Left ventricle myocardium inferior (tissue), 1 donor: ENCODE measurements around the gene ZNRF1. TPM values are rescaled to one million over a fixed set of nuclear protein-coding genes. Genes with fewer than 3 reads are reported as not detected.
"Not testable (repeated sequence)": the region's sequence is repeated elsewhere in the genome, so short reads cannot be mapped to it uniquely, and the experiment has no call there.

Experiments
- DNase-seq: peaks from one replicate; pipeline ENCODE4 v3.0.0-alpha.2; 2020
- H3K27ac ChIP-seq: fragments of 200-600 bp; replicated peaks from 2 replicates; pipeline ENCODE4 v1.8.0; 2021
- H3K27me3 ChIP-seq: fragments of 200-600 bp; 2 replicates; pipeline ENCODE4 v1.8.0; 2021; ENCODE audit warnings: low read depth
- H3K36me3 ChIP-seq: fragments of 200-600 bp; 2 replicates; pipeline ENCODE4 v1.8.0; 2021
- H3K4me1 ChIP-seq: fragments of 200-600 bp; 2 replicates; pipeline ENCODE4 v1.8.0; 2021
- H3K4me3 ChIP-seq: fragments of 200-600 bp; 2 replicates; pipeline ENCODE4 v1.8.0; 2021; ENCODE audit warnings: mild to moderate bottlenecking, moderate library complexity
- H3K9me3 ChIP-seq: fragments of 200-600 bp; replicated peaks from 2 replicates; pipeline ENCODE4 v1.8.0; 2021
- CTCF ChIP-seq: fragments of 200-600 bp; IDR thresholded peaks from 2 replicates; pipeline ENCODE4 v1.8.0; 2021; ENCODE audit warnings: antibody characterized with exemption, mild to moderate bottlenecking, borderline replicate concordance
- intact Hi-C: fragments of 100-400 bp; cut with micrococcal nuclease; formaldehyde crosslinking; loops from one replicate; pipeline ENCODE4 v1.11.0; 2022
- total RNA-seq: library from RNA; stranded (reverse); fragmentation: NEBNext Ultra II Directional; extraction: Animal tissue kit (Norgen Biotek cat#: 25700); gene quantifications from one replicate; pipeline ENCODE4 v1.2.1, GENCODE V29; 2021
- donor health status: DM: no; HTN: yes; CAD: no; lungs with severe emphysema.

The ZNRF1 gene
- total RNA-seq, 1 donor from 2014 or later = 22.3 TPM

GRCh38 chr16:74984529-74985296, 14.1 kb upstream of the ZNRF1 start, which contains the start of gene WDR59:
WDR59 (minus strand) TSS chr16:74985123; CDS start chr16:74985017, 106 bp downstream.
- no peaks in the 10 kb centered on the region for H3K27me3 ChIP-seq
- H3K4me3 ChIP-seq = peak within 1 kb of the TSS; percentile 97
- peaks cover 26% of the 10 kb centered on the region for H3K4me1 ChIP-seq
- peak within 1 kb of the TSS; percentile 86 for H3K27ac ChIP-seq
- H3K36me3 ChIP-seq = no peaks in the 10 kb centered on the region
- no peaks in the 10 kb centered on the region for H3K9me3 ChIP-seq
- peak; percentile 99 for DNase-seq
- intact Hi-C loops = no loop called here
- TF ChIP-seq CTCF = no peak

DNA sequence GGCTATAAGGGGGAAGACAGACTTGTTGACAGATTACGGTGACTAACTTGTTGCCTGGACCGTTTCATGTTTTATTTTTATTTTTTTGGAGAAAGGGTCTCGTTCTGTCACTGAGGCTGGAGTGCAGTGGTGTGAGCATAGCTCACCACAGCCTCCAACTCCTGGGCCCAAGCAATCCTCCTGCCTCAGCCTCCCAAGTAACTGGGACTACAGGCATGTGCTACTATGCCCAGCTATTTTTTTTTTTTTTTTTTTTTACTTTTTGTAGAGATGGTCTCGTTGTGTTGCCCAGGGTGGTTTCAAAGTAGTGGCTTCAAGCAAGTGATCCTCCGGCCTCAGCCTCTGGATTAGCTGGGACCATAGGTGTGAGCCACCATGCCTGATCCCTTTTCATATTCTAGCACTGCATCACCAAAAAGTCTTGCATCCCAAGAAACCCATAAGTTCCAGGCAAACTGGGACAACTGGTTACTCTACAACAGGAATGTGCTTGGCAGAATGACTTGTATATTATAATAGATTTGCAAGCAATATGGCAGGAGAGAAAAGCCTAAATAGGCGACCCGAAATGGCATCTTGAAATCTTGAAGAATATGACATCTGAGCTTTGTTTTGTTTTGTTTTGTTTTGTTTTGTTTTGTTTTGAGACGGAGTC, 11.7 kb upstream of the ZNRF1 start:
- intact Hi-C loops = no loop called here
- H3K27me3 ChIP-seq = no peaks in the 10 kb centered on the region
- no peaks in the 10 kb centered on the region for H3K9me3 ChIP-seq
- H3K4me1 ChIP-seq = peaks cover 34% of the 10 kb centered on the region
- no peak overlapping the region for H3K27ac ChIP-seq
- H3K36me3 ChIP-seq = no peaks in the 10 kb centered on the region
- no peak for DNase-seq
- no peak overlapping the region for H3K4me3 ChIP-seq
- TF ChIP-seq CTCF = no peak

DNA sequence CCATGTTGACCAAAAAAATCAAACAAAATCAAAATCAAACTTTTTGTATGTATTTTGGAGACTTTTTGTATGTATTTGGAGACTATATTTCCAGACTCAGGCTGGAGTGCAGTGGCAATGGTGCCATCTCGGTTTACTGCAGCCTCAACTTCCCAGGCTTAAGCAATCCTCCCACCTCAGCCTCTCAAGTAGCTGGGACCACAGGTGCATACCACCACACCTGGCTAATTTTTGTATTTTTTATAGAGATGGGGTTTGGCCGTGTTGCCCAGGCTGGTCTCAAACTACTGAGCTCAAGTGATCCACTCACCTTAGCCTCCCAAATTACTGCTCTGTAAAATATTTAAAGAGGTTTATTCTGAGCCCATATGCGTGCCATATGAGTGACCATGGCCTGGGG, 9.0 kb upstream of the ZNRF1 start:
- H3K27ac ChIP-seq, intact Hi-C loops, H3K9me3 ChIP-seq, H3K36me3 ChIP-seq, H3K4me3 ChIP-seq, H3K27me3 ChIP-seq, DNase-seq: not testable (repeated sequence)
- H3K4me1 ChIP-seq = peaks cover 15% of the 10 kb centered on the region

GRCh38 chr16:74990832-74991231, 8.0 kb upstream of the ZNRF1 start:
- H3K36me3 ChIP-seq = no peaks in the 10 kb centered on the region
- no peak overlapping the region for H3K4me3 ChIP-seq
- intact Hi-C loops = no loop called here
- H3K4me1 ChIP-seq = peaks cover 14% of the 10 kb centered on the region
- H3K27ac ChIP-seq = no peak overlapping the region
- H3K9me3 ChIP-seq = no peaks in the 10 kb centered on the region
- no peak for TF ChIP-seq CTCF
- DNase-seq = no peak
- no peaks in the 10 kb centered on the region for H3K27me3 ChIP-seq

DNA sequence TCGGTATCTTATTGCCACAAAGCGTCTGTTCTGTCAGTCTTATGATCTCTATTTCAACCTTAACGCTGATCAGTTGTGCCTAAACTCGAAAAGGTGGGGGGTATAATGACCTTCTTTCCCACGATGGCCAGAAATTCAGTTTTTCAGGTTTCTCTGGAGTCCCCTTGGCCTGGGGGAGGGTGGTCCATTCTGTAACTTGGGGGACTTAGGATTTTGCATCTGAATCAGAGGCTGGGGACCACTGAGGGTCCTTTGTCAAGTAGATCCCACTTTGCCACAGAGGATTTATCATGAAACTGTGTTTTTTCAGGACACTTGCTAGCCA, 7.6 kb upstream of the ZNRF1 start:
- peak overlapping the region; percentile 78 for H3K27ac ChIP-seq
- TF ChIP-seq CTCF = no peak
- H3K4me3 ChIP-seq = no peak overlapping the region
- H3K4me1 ChIP-seq = peaks cover 14% of the 10 kb centered on the region
- no peaks in the 10 kb centered on the region for H3K27me3 ChIP-seq
- H3K9me3 ChIP-seq = no peaks in the 10 kb centered on the region
- H3K36me3 ChIP-seq = no peaks in the 10 kb centered on the region
- no peak for DNase-seq
- intact Hi-C loops = no loop called here
